OCI-LY1 (cell line): ENCODE results near the gene ADGRA3.

Experiments
- EZH2 ChIP-seq: fragments of 200-600 bp; sonication (generic), shearing (Covaris generic); IDR thresholded peaks from 2 replicates; pipeline ENCODE4 v1.8.0; 2017; ENCODE audit warnings: borderline replicate concordance, mixed run types, mild to moderate bottlenecking, antibody characterized with exemption, low read length, moderate library complexity, mixed read lengths
- TF ChIP-seq, protein P1 (sequence below): fragments of 200-600 bp; sonication (generic), shearing (Covaris generic); IDR thresholded peaks from 2 replicates; pipeline ENCODE4 v1.5.1; 2017; ENCODE audit warnings: mild to moderate bottlenecking, antibody characterized with exemption, low read length, moderate library complexity, mixed read lengths

- TF ChIP-seq, protein P1, sequence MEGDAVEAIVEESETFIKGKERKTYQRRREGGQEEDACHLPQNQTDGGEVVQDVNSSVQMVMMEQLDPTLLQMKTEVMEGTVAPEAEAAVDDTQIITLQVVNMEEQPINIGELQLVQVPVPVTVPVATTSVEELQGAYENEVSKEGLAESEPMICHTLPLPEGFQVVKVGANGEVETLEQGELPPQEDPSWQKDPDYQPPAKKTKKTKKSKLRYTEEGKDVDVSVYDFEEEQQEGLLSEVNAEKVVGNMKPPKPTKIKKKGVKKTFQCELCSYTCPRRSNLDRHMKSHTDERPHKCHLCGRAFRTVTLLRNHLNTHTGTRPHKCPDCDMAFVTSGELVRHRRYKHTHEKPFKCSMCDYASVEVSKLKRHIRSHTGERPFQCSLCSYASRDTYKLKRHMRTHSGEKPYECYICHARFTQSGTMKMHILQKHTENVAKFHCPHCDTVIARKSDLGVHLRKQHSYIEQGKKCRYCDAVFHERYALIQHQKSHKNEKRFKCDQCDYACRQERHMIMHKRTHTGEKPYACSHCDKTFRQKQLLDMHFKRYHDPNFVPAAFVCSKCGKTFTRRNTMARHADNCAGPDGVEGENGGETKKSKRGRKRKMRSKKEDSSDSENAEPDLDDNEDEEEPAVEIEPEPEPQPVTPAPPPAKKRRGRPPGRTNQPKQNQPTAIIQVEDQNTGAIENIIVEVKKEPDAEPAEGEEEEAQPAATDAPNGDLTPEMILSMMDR: no peak
- TF ChIP-seq EZH2: no peak
These were observed 85.2 kb downstream of the ADGRA3 start for GRCh38 chr4:22430626-22431025.
